Neural progenitor cell (in vitro differentiated cells): ENCODE data around the gene IRX3. TPM values are rescaled to one million over a fixed set of nuclear protein-coding genes. Genes with fewer than 3 reads are reported as not detected.

Source experiments
- DNase-seq: peaks from one replicate; pipeline ENCODE4 v3.0.0-alpha.2; 2016; ENCODE audit warnings: low spot score
- H2AFZ ChIP-seq: fragments of 200-600 bp; sonication (generic); replicated peaks from 2 replicates; pipeline ENCODE4 v1.6.1; 2016; ENCODE audit warnings: antibody characterized with exemption
- H3F3A ChIP-seq: fragments of 200-600 bp; sonication (generic); 2 replicates; pipeline ENCODE4 v1.6.1; 2016; ENCODE audit warnings: antibody characterized with exemption, low read depth
- H3K27ac ChIP-seq: fragments of 200-600 bp; sonication (generic); 2 replicates; pipeline ENCODE4 v1.5.1; 2016; ENCODE audit warnings: mild to moderate bottlenecking
- H3K27me3 ChIP-seq: fragments of 200-600 bp; sonication (generic); 2 replicates; pipeline ENCODE4 v1.6.1; 2016; ENCODE audit warnings: mild to moderate bottlenecking, moderate library complexity
- H3K36me3 ChIP-seq: fragments of 200-600 bp; sonication (generic); 2 replicates; pipeline ENCODE4 v1.5.1; 2016
- H3K4me1 ChIP-seq: fragments of 200-600 bp; sonication (generic); 2 replicates; pipeline ENCODE4 v1.6.1; 2016; ENCODE audit warnings: mixed run types
- H3K4me2 ChIP-seq: fragments of 200-600 bp; sonication (generic); 2 replicates; pipeline ENCODE4 v1.6.1; 2016
- H3K4me3 ChIP-seq: fragments of 200-600 bp; sonication (generic); 2 replicates; pipeline ENCODE4 v1.5.1; 2016
- H3K79me2 ChIP-seq: fragments of 200-600 bp; sonication (generic); 2 replicates; pipeline ENCODE4 v1.6.1; 2016; ENCODE audit warnings: low read depth
- H3K9ac ChIP-seq: fragments of 200-600 bp; sonication (generic); 2 replicates; pipeline ENCODE4 v1.6.1; 2016
- H3K9me3 ChIP-seq: fragments of 200-600 bp; sonication (generic); 2 replicates; pipeline ENCODE4 v1.5.1; 2016; ENCODE audit warnings: low read depth
- H4K20me1 ChIP-seq: fragments of 200-600 bp; sonication (generic); 2 replicates; pipeline ENCODE4 v1.6.1; 2016; ENCODE audit warnings: low read depth
- H3K27ac Mint-ChIP-seq: 3 replicates; pipeline ENCODE4 v1.8.0; 2021; ENCODE audit warnings: mixed read lengths
- H3K27me3 Mint-ChIP-seq: 2 replicates; pipeline ENCODE4 v1.8.0; 2022; ENCODE audit warnings: low read depth, mild to moderate bottlenecking, inconsistent platforms, moderate library complexity, mixed read lengths; ENCODE audit not compliant: insufficient read depth
- H3K36me3 Mint-ChIP-seq: 3 replicates; pipeline ENCODE4 v1.8.0; 2021; ENCODE audit warnings: mixed read lengths
- H3K4me1 Mint-ChIP-seq: 3 replicates; pipeline ENCODE4 v1.8.0; 2021; ENCODE audit warnings: mixed read lengths
- H3K4me3 Mint-ChIP-seq: 3 replicates; pipeline ENCODE4 v1.8.0; 2021; ENCODE audit warnings: mild to moderate bottlenecking, moderate library complexity, mixed read lengths
- H3K9me3 Mint-ChIP-seq: 3 replicates; pipeline ENCODE4 v1.8.0; 2020; ENCODE audit warnings: mixed read lengths
- CTCF ChIP-seq: fragments of 200-600 bp; sonication (generic); IDR thresholded peaks from 2 replicates; pipeline ENCODE4 v1.5.1; 2017; ENCODE audit warnings: antibody characterized with exemption, mild to moderate bottlenecking
- EZH2 ChIP-seq: fragments of 200-600 bp; sonication (generic); IDR thresholded peaks from 2 replicates; pipeline ENCODE4 v1.6.1; 2017; ENCODE audit warnings: antibody characterized with exemption, mild to moderate bottlenecking, moderate library complexity
- EZH2phosphoT487 ChIP-seq: fragments of 200-600 bp; sonication (generic); IDR thresholded peaks from 2 replicates; pipeline ENCODE4 v1.6.1; 2017; ENCODE audit warnings: antibody characterized with exemption
- total RNA-seq: library from RNA; depleted of rRNA; stranded (reverse); fragments of >200 nt; gene quantifications from 2 replicates; pipeline ENCODE4 v1.2.3, GENCODE V29; 2015; ENCODE audit warnings: low replicate concordance

IRX3 gene
- total RNA-seq, 1 donor from 2014 or later = 9.1 TPM

GRCh38 chr16:54285414-54286089, 1.0 kb downstream of the IRX3 start:
- no peaks in the 10 kb centered on the region for H3K9me3 ChIP-seq
- peak overlapping the region; percentile 79 for H2AFZ ChIP-seq
- H3K4me3 Mint-ChIP-seq = peak overlapping the region; percentile 95
- H3K27ac Mint-ChIP-seq = peak overlapping the region; percentile 87
- H3K4me1 ChIP-seq = peaks cover 42% of the 10 kb centered on the region
- H4K20me1 ChIP-seq = peaks cover 56% of the 10 kb centered on the region
- H3K9me3 Mint-ChIP-seq = no peaks in the 10 kb centered on the region
- H3K79me2 ChIP-seq = peaks cover 9% of the 10 kb centered on the region
- peaks cover 54% of the 10 kb centered on the region for H3F3A ChIP-seq
- peaks cover 13% of the 10 kb centered on the region for H3K36me3 Mint-ChIP-seq
- peak overlapping the region; percentile 98 for H3K4me2 ChIP-seq
- H3K27me3 Mint-ChIP-seq = peaks cover 64% of the 10 kb centered on the region
- peaks cover 32% of the 10 kb centered on the region for H3K4me1 Mint-ChIP-seq
- DNase-seq = peak; percentile 61
- H3K4me3 ChIP-seq = peak overlapping the region; percentile 55
- peaks cover 89% of the 10 kb centered on the region for H3K27me3 ChIP-seq
- H3K36me3 ChIP-seq = no peaks in the 10 kb centered on the region
- peak; percentile 16 for TF ChIP-seq CTCF
- peak; percentile 25 for TF ChIP-seq EZH2phosphoT487
- TF ChIP-seq EZH2 = no peak
- H3K27ac ChIP-seq = no peak overlapping the region
- H3K9ac ChIP-seq = no peak overlapping the region

GRCh38 chr16:54284931-54285413, 1.6 kb downstream of the IRX3 start:
- peak; percentile 46 for DNase-seq
- Mint-ChIP-seq H3K4me3 (peak overlapping the region; percentile 95), H3K36me3 (peaks cover 13% of the 10 kb centered on the region), H3K27me3 (peaks cover 65% of the 10 kb centered on the region), H3K27ac (peak overlapping the region; percentile 87), H3K4me1 (peaks cover 35% of the 10 kb centered on the region), H3K9me3 (no peaks in the 10 kb centered on the region)
- Histone ChIP-seq H3K4me1 (peaks cover 36% of the 10 kb centered on the region), H3K4me3 (peak overlapping the region; percentile 55), H3K27ac (no peak overlapping the region), H4K20me1 (peaks cover 52% of the 10 kb centered on the region), H2AFZ (no peak overlapping the region), H3K4me2 (peak overlapping the region; percentile 98), H3K36me3 (no peaks in the 10 kb centered on the region), H3K79me2 (peaks cover 9% of the 10 kb centered on the region), H3F3A (peaks cover 51% of the 10 kb centered on the region), H3K9ac (no peak overlapping the region), H3K27me3 (peaks cover 89% of the 10 kb centered on the region), H3K9me3 (no peaks in the 10 kb centered on the region)
- TF ChIP-seq EZH2phosphoT487 (peak; percentile 54), EZH2 (no peak)

GRCh38 chr16:54284319-54284930, 2.2 kb downstream of the IRX3 start:
- Histone ChIP-seq H3K27me3 (peaks cover 89% of the 10 kb centered on the region), H3K36me3 (no peaks in the 10 kb centered on the region), H3K4me2 (peak overlapping the region; percentile 98), H3F3A (peaks cover 49% of the 10 kb centered on the region), H2AFZ (peak overlapping the region; percentile 51), H3K9ac (no peak overlapping the region), H4K20me1 (peaks cover 48% of the 10 kb centered on the region), H3K27ac (no peak overlapping the region), H3K4me1 (peaks cover 32% of the 10 kb centered on the region), H3K79me2 (peaks cover 9% of the 10 kb centered on the region), H3K9me3 (no peaks in the 10 kb centered on the region), H3K4me3 (peak overlapping the region; percentile 55)
- peaks cover 35% of the 10 kb centered on the region for H3K4me1 Mint-ChIP-seq
- DNase-seq = peak; percentile 72
- H3K36me3 Mint-ChIP-seq = peaks cover 13% of the 10 kb centered on the region
- no peaks in the 10 kb centered on the region for H3K9me3 Mint-ChIP-seq
- H3K27me3 Mint-ChIP-seq = peaks cover 65% of the 10 kb centered on the region
- TF ChIP-seq CTCF (no peak), EZH2phosphoT487 (peak; percentile 49)
- H3K4me3 Mint-ChIP-seq = peak overlapping the region; percentile 95
- no peak overlapping the region for H3K27ac Mint-ChIP-seq
